WERI-Rb-1 (cell line): ENCODE results near the gene CIZ1.

Experiments
- DNase-seq: peaks from one replicate; pipeline ENCODE4 v3.0.0-alpha.2; 2020
- H3K27ac ChIP-seq: fragments of 250-450 bp; sonication (Bioruptor Pico); 2 replicates; pipeline ENCODE4 v1.5.1; 2020; ENCODE audit warnings: mild to moderate bottlenecking, moderate library complexity
- H3K27me3 ChIP-seq: fragments of 250-450 bp; sonication (Bioruptor Pico); 2 replicates; pipeline ENCODE4 v1.5.1; 2021; ENCODE audit warnings: mild to moderate bottlenecking, low read depth, moderate library complexity; ENCODE audit not compliant: insufficient read depth, severe bottlenecking
- H3K36me3 ChIP-seq: fragments of 250-450 bp; sonication (Bioruptor Pico); 2 replicates; pipeline ENCODE4 v1.5.1; 2020; ENCODE audit warnings: mild to moderate bottlenecking, moderate library complexity
- H3K4me3 ChIP-seq: 2 replicates; pipeline ENCODE4 v1.5.1; 2011; ENCODE audit warnings: low read depth, mild to moderate bottlenecking, control low read depth, low read length
- H3K9me3 ChIP-seq: fragments of 250-450 bp; sonication (Bioruptor Pico); 2 replicates; pipeline ENCODE4 v1.5.1; 2021; ENCODE audit warnings: mild to moderate bottlenecking, moderate library complexity; ENCODE audit not compliant: severe bottlenecking
- CTCF ChIP-seq: IDR thresholded peaks from 2 replicates; pipeline ENCODE4 v1.5.1; 2011; ENCODE audit warnings: low read depth, mild to moderate bottlenecking, control low read depth, inconsistent platforms, low read length

Gene CIZ1

GRCh38 chr9:128159522-128159783, 31.9 kb downstream of the CIZ1 start:
- TF ChIP-seq CTCF: no peak
- H3K27ac ChIP-seq: peak overlapping the region; percentile 81
- DNase-seq: no peak

GRCh38 chr9:128155736-128156500, 35.5 kb downstream of the CIZ1 start:
- Histone ChIP-seq H3K27me3 (no peaks in the 10 kb centered on the region), H3K4me3 (no peak overlapping the region), H3K27ac (no peak overlapping the region), H3K9me3 (no peaks in the 10 kb centered on the region), H3K36me3 (no peaks in the 10 kb centered on the region)
- TF ChIP-seq CTCF: no peak
- DNase-seq: no peak

More at GRCh38 chr9:128159522-128159783, 31.9 kb downstream of the CIZ1 start:
- peaks cover 29% of the 10 kb centered on the region for H3K36me3 ChIP-seq
- H3K27me3 ChIP-seq: no peaks in the 10 kb centered on the region
- peak overlapping the region; percentile 41 for H3K4me3 ChIP-seq
- H3K9me3 ChIP-seq: no peaks in the 10 kb centered on the region

GRCh38 chr9:128153947-128154695, 37.3 kb downstream of the CIZ1 start:
- Histone ChIP-seq H3K4me3 (no peak overlapping the region), H3K9me3 (no peaks in the 10 kb centered on the region), H3K27me3 (no peaks in the 10 kb centered on the region), H3K36me3 (no peaks in the 10 kb centered on the region), H3K27ac (no peak overlapping the region)
- no peak for DNase-seq
- TF ChIP-seq CTCF: no peak

GRCh38 chr9:128153060-128153946, 38.1 kb downstream of the CIZ1 start:
- no peaks in the 10 kb centered on the region for H3K36me3 ChIP-seq
- H3K4me3 ChIP-seq: no peak overlapping the region
- no peaks in the 10 kb centered on the region for H3K9me3 ChIP-seq
- H3K27ac ChIP-seq: no peak overlapping the region
- no peak for TF ChIP-seq CTCF
- no peak for DNase-seq
- H3K27me3 ChIP-seq: no peaks in the 10 kb centered on the region

- Histone ChIP-seq H3K27ac (no peak overlapping the region), H3K27me3 (no peaks in the 10 kb centered on the region), H3K9me3 (no peaks in the 10 kb centered on the region), H3K36me3 (no peaks in the 10 kb centered on the region), H3K4me3 (no peak overlapping the region)
- DNase-seq: no peak
- no peak for TF ChIP-seq CTCF
Observed at GRCh38 chr9:128152133-128153059, 39.0 kb downstream of the CIZ1 start.
